ENCODE results near the gene SLC9A3. TPM values are rescaled to one million over a fixed set of nuclear protein-coding genes. Genes with fewer than 3 reads are reported as not detected.

Gene SLC9A3
- total and polyA plus RNA-seq, 2 experiments from 2014 or later, result 1.2 to 1.7 TPM

DNA sequence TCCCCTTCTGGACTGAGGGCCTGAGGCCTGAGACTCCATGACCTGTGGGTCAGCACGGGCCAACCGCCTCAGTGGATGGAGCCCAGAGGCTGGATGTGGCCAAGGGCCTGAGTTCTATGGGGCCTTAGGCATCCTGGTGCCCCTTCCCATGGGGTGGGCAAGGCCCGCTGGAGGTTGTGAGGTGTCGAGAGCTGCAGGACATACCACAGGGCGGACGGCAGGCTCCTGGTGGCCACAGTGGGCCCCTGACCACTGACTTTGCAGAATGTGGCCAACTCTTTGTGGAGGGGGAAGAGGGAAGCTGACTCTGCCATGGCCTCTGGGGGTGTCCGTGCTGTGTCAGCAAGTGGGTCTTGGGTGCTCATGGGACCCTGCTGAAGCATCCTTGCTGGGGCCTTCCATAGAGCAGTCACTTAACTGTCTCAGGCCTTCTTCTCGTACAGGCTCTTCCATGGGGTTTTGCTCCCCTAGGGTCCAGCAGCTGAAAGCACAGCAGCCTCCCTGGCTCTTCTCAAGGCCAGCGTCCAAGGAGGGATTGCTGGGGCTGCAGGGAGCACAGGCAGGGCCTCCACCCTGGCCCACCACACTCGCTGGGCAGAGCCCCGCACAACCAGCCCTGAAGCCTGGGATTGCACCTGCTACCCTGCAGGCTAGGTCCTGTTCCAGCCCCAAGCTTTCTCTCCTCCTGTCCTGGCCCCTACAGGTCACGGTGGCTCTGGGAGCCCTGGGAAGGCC, 21.6 kb upstream of the SLC9A3 start:
- in situ Hi-C loops (cut with MboI), result no loop called here
- no peak overlapping the region for H3K27ac ChIP-seq
- no peaks in the 10 kb centered on the region for H3K9me2 ChIP-seq (ENCODE audit: insufficient read depth)
- DNase-seq, result no peak
- H3K4me2 ChIP-seq (ENCODE audit: unreplicated experiment), result no peak overlapping the region
- H3K4me3 ChIP-seq, result no peak overlapping the region
- TF ChIP-seq EZH2phosphoT487 (IDR thresholded peaks at IDR 0.05; ENCODE audit: insufficient read depth, low read depth), result no peak
- no peak for TF ChIP-seq EZH2 (IDR thresholded peaks at IDR 0.05; ENCODE audit: insufficient read depth, poor library complexity, severe bottlenecking)
- H3F3A ChIP-seq (ENCODE audit: insufficient read depth), result no peaks in the 10 kb centered on the region
- H3K79me2 ChIP-seq (ENCODE audit: insufficient read depth), result no peaks in the 10 kb centered on the region
- peaks cover 20% of the 10 kb centered on the region for H3K27me3 ChIP-seq (replicated peaks; ENCODE audit: insufficient read depth)
- H2AFZ ChIP-seq, result no peak overlapping the region
- H3K9me3 ChIP-seq (ENCODE audit: low read depth), result no peaks in the 10 kb centered on the region
- H3K4me1 ChIP-seq (ENCODE audit: insufficient read depth), result no peaks in the 10 kb centered on the region
- no peak overlapping the region for H3K9ac ChIP-seq
- no peaks in the 10 kb centered on the region for H4K20me1 ChIP-seq (ENCODE audit: insufficient read depth)
- 63 to 66% methylated on average over 12 of the region's 12 CpGs for WGBS, 2 experiments (ENCODE audit: low coverage in 1 of 2, low lambda C conversion rate in 2 of 2, missing lambda C conversion rate in 2 of 2)
- no peaks in the 10 kb centered on the region for H3K36me3 ChIP-seq (ENCODE audit: low read depth)

DNA sequence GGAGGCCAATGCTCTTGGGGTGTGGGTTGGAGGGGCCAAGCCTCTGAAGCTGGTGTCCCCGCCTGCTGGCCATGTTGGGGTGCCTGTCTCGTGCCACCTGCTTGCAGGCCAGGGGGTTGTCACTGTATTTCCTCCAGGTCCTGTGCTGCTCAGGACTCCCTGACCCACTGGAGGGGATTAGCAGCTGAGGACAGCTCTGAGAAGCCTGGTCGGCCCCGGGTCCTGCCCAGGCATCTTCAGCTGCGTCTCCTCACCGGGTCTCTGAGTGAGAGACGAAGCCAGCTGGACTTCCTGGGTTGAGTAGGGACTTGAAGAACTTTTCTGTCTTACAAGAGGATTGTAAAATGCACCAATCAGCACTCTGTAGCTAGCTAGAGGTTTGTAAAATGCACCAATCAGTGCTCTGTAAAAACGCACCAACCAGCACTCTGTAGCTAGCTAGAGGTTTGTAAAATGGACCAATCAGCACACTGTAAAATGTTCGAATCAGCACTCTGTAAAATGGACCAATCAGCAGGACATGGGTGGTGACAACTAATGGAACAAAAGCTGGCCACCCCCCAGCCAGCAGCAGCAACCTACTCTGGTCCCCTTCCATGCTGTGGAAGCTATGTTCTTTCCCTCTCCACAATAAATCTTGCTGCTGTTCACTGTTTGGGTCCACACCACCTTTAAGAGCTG, 20.6 kb upstream of the SLC9A3 start:
- Histone ChIP-seq H3K9ac (no peak overlapping the region), H3K36me3 (ENCODE audit: low read depth) (no peaks in the 10 kb centered on the region), H3K4me3 (no peak overlapping the region), H2AFZ (no peak overlapping the region), H3K4me1 (ENCODE audit: insufficient read depth) (no peaks in the 10 kb centered on the region), H3K79me2 (ENCODE audit: insufficient read depth) (no peaks in the 10 kb centered on the region), H3F3A (ENCODE audit: insufficient read depth) (no peaks in the 10 kb centered on the region), H3K27ac (no peak overlapping the region), H3K4me2 (ENCODE audit: unreplicated experiment) (no peak overlapping the region), H3K27me3 (replicated peaks; ENCODE audit: insufficient read depth) (peaks cover 22% of the 10 kb centered on the region), H3K9me2 (ENCODE audit: insufficient read depth) (no peaks in the 10 kb centered on the region), H4K20me1 (ENCODE audit: insufficient read depth) (no peaks in the 10 kb centered on the region), H3K9me3 (ENCODE audit: low read depth) (no peaks in the 10 kb centered on the region)
- TF ChIP-seq EZH2phosphoT487 (IDR thresholded peaks at IDR 0.05; ENCODE audit: insufficient read depth, low read depth), result no peak
- no peak for TF ChIP-seq EZH2 (IDR thresholded peaks at IDR 0.05; ENCODE audit: insufficient read depth, poor library complexity, severe bottlenecking)
- in situ Hi-C loops (cut with MboI), result no loop called here
- DNase-seq, result no peak
- 56 to 60% methylated on average over 9 of the region's 9 CpGs for WGBS, 2 experiments (ENCODE audit: low coverage in 1 of 2, low lambda C conversion rate in 2 of 2, missing lambda C conversion rate in 2 of 2)

DNA sequence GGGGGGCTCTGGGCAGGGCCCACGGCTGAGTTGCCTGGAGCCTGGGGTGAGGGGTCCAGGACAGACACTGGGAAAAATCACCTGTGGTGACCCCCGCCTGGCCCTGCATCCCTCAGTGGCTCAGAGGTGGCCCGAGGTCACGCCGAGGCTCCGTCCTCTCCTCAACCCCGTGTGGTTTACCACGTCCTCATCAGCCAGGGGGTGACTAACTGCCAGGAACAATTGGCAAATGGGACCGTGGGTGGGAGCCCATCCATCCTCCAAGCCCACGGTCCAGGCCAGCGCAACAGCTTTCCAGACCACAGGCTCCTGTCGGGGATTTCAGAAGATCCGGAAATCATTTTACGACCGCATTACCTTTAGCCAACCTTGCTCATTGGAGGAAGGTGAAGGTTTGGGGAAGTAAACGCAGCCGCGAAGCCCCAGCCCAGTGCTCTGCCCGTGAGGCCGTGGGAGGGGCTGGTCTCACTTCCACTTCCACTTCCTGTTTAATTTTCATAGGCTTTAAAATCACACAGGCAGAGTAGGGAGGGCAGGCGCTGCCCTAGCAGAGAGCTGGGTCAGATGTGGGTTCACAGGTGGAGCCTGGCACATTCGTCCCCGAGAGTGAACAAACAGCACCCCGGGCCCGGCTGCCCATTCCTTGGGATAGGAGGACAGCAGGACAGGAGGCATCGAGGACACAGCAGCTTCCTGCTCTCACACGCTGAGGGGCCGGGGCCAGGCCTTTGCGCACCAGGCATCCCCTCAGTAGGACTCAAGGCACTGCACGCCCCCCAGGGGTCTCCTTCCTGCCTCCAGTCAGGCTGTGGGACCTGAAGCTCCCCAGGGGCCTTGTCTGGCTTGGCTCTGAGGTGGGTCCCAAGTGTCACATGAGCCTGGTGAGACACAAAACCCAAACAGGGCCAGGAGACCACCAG, 19.8 kb upstream of the SLC9A3 start:
- Histone ChIP-seq H3K9me2 (ENCODE audit: insufficient read depth) (no peaks in the 10 kb centered on the region), H3K4me1 (ENCODE audit: insufficient read depth) (no peaks in the 10 kb centered on the region), H3K27me3 (replicated peaks; ENCODE audit: insufficient read depth) (peaks cover 22% of the 10 kb centered on the region), H3F3A (ENCODE audit: insufficient read depth) (no peaks in the 10 kb centered on the region), H3K9ac (no peak overlapping the region), H3K4me2 (ENCODE audit: unreplicated experiment) (no peak overlapping the region), H3K9me3 (ENCODE audit: low read depth) (no peaks in the 10 kb centered on the region), H3K4me3 (no peak overlapping the region), H3K27ac (no peak overlapping the region), H4K20me1 (ENCODE audit: insufficient read depth) (no peaks in the 10 kb centered on the region), H3K36me3 (ENCODE audit: low read depth) (no peaks in the 10 kb centered on the region), H3K79me2 (ENCODE audit: insufficient read depth) (no peaks in the 10 kb centered on the region), H2AFZ (no peak overlapping the region)
- TF ChIP-seq EZH2phosphoT487 (IDR thresholded peaks at IDR 0.05; ENCODE audit: insufficient read depth, low read depth) (no peak), EZH2 (IDR thresholded peaks at IDR 0.05; ENCODE audit: insufficient read depth, poor library complexity, severe bottlenecking) (no peak)
- DNase-seq, result no peak
- 58 to 63% methylated on average over 30 of the region's 30 CpGs for WGBS, 2 experiments (ENCODE audit: low coverage in 1 of 2, low lambda C conversion rate in 2 of 2, missing lambda C conversion rate in 2 of 2)
- in situ Hi-C loops (cut with MboI), result no loop called here

DNA sequence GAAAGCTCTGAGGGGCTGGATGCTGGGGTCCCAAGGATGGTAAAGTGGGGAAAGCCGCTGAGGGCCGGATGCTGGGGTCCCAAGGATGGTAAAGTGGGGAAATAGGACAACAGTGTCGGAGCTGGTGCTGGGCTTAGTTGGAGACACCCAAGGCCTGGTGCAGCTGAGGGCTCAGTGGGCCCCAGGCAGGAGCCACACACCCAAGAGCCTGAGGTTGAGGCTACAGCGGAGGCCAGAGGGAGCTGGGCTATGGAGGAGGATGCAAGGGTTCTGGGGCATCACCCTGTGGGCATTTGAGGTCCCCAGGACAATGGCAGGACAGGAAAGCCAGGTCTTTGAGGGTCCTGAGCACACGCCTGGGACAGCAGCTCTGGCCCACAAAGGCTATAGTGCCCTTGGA, 19.1 kb upstream of the SLC9A3 start:
- Histone ChIP-seq H3K27ac (no peak overlapping the region), H3K36me3 (ENCODE audit: low read depth) (no peaks in the 10 kb centered on the region), H3F3A (ENCODE audit: insufficient read depth) (no peaks in the 10 kb centered on the region), H4K20me1 (ENCODE audit: insufficient read depth) (no peaks in the 10 kb centered on the region), H3K4me3 (no peak overlapping the region), H2AFZ (no peak overlapping the region), H3K9ac (no peak overlapping the region), H3K79me2 (ENCODE audit: insufficient read depth) (no peaks in the 10 kb centered on the region), H3K9me3 (ENCODE audit: low read depth) (no peaks in the 10 kb centered on the region), H3K27me3 (replicated peaks; ENCODE audit: insufficient read depth) (peaks cover 27% of the 10 kb centered on the region), H3K9me2 (ENCODE audit: insufficient read depth) (no peaks in the 10 kb centered on the region), H3K4me2 (ENCODE audit: unreplicated experiment) (no peak overlapping the region), H3K4me1 (ENCODE audit: insufficient read depth) (no peaks in the 10 kb centered on the region)
- no peak for TF ChIP-seq EZH2phosphoT487 (IDR thresholded peaks at IDR 0.05; ENCODE audit: insufficient read depth, low read depth)
- no peak for TF ChIP-seq EZH2 (IDR thresholded peaks at IDR 0.05; ENCODE audit: insufficient read depth, poor library complexity, severe bottlenecking)
- WGBS, 2 experiments (ENCODE audit: low coverage in 1 of 2, low lambda C conversion rate in 2 of 2, missing lambda C conversion rate in 2 of 2), result 58 to 63% methylated on average over 3 to 5 of the region's 5 CpGs
- in situ Hi-C loops (cut with MboI), result no loop called here
- DNase-seq, result no peak

All from GM23248 (cell line).